Myometrial cell (primary cell): ENCODE data around the gene NOP56. TPM values are rescaled to one million over a fixed set of nuclear protein-coding genes. Genes with fewer than 3 reads are reported as not detected.

Experiments
- total RNA-seq: library from RNA; depleted of rRNA; stranded (reverse); fragments of >200 nt; gene quantifications from 2 replicates; pipeline ENCODE4 v1.2.3, GENCODE V29; 2015

Gene NOP56, protein sequence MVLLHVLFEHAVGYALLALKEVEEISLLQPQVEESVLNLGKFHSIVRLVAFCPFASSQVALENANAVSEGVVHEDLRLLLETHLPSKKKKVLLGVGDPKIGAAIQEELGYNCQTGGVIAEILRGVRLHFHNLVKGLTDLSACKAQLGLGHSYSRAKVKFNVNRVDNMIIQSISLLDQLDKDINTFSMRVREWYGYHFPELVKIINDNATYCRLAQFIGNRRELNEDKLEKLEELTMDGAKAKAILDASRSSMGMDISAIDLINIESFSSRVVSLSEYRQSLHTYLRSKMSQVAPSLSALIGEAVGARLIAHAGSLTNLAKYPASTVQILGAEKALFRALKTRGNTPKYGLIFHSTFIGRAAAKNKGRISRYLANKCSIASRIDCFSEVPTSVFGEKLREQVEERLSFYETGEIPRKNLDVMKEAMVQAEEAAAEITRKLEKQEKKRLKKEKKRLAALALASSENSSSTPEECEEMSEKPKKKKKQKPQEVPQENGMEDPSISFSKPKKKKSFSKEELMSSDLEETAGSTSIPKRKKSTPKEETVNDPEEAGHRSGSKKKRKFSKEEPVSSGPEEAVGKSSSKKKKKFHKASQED
- 106 and 109 TPM in 2 replicates for total RNA-seq

DNA sequence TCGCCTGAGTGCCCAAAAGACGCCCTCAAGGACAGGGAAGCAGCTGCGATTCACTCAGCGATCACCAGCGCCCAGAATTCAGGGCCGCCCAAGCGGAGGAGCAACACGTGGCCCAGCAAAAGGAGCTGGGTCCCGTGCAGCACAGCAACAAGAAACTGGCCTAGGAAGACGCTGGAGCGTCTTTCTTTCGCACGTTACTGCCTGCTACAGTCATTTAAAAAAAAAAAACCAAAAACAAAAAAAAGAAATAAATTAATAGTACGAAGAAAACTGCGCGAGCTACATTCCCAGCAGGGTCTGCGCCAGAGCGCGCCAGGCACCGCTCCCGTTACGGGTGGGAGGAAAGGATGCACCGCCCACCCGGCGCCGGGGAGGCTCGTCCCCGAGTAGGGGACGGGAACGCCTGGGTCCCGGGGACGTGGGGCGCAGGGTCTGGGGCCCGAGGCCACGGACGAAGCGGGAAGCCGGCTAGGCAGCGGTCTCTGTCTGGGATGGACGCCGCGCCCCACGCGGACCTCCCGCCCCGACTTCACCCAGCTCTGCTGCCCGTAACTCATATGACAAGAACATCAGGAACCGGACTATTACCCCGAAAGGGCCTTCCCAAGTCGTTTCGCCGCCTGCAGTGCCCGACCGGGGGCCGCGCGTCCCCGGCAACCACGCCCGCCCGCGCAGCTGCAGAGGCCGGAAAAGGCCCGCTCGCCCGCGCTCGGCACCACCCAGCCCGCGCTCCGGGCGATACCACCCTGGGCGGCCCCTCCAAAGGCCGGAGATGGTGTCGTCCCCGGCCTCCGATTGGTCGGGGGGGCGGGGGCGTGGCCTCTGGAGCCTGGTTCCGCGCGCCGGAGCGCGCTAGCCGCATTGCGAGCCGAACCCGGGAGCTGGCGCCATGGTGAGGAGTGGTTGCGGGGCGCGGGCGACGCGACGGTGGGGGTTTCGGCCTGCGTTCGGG, at the start of gene NOP56:
NOP56 (plus strand) TSS at position 861 of the 952 bp plus-strand sequence; CDS start at position 890, 29 bp downstream.

DNA sequence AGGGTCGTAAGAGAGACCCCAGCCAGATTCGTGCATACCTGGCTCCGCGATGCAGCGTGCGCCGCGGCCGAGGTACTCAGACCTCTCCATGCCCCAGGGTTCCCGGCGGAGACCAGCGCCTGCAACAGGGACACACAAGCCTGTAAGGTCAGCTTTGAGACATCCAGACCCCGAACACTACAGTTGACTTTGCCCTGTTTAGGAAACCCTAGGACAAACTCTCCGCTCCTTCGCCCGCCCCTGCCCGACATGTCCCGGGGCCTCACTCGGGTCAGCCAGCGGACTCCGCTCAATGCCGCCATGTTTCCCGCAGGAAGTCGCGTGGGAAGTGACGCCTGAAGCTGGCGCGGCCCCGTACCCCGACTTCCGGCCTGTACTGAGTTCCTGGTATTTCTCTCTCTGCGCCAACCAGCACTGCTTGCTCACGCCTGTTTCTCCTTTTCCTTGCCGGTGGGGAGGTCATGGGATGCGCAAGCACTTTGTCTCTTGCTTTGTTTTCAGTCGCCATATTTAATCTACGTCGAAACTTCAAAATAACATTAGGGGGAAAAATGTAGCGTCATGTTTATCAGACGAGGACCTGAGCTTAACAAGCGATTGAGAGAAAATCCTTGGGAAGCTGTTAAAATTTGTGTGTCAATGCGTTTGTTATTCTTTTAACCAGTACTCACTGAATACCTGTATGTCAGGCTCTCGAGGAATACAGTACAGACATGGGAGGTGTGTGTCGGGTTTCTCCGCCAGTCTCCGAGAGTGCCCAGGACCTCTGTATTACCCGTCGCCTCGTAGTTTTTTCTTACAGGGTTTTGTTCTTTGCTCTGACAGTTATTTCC, 11.7 kb downstream of the NOP56 start, which contains the start of gene IDH3B:
IDH3B (minus strand) TSS at position 330 of the 833 bp plus-strand sequence; CDS start at position 302, 28 bp downstream.

DNA sequence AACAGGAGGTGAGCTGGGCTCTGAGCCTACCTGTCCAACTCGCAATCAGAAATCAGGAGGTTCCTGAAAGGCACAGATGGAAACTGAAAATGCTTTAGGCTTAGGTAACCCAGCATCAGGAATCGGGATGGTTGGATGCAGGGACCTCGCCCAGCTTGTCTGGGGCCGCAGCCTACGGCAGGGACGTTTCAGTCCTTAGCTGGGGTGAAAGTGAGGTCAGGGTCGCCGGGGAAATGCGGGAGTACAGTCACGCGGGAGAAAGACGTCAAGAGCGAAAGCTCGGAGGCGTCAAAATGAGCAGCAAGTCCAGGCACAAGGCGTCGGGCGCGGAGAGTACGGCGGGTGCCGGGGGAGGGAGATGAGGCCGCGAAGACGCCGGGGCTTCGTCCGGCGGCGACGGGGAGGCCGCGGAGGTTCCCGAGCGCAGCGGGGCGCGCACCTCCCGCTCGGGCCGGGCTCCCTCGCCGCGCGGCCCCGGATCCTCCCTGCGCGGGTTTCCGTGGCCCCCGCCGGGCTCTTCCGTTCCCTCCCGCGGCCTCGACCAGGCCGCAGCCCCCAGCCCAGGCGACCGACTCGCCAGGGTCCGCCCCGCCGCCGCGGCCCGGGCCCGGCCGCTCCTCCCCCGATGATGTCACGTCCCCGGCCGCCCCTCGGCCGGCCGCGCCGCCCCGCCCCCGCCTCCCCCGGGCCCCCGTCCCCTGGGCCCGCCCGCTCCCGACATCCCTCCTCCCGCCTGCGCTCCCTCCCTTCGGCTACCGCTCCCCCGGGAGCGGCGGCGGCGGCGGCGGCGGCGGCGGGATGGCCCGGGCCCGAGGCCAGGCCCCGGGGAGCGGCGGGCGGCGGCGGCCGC, 39.8 kb downstream of the NOP56 start, which contains the start of gene EBF4:
EBF4 (plus strand) TSS at position 745 of the 850 bp plus-strand sequence. CDS start 866 bp downstream, outside the sequence.

Other genes starting within 250 kb of the NOP56 start
- 597 and 626 TPM in 2 replicates for gene SNRPB, start 181.8 kb upstream of the NOP56 start, total RNA-seq
- gene ZNF343, start 143.7 kb upstream of the NOP56 start, total RNA-seq = 6.9 and 8.6 TPM in 2 replicates
- gene TMC2, start 116.1 kb upstream of the NOP56 start, total RNA-seq = not detected in 2 replicates
- 133 and 141 TPM in 2 replicates for gene IDH3B, start 11.6 kb downstream of the NOP56 start, total RNA-seq
- 1.1 and 2.9 TPM in 2 replicates for gene EBF4, start 40.1 kb downstream of the NOP56 start, total RNA-seq
- 6.4 and 10.1 TPM in 2 replicates for gene CPXM1, start 148.0 kb downstream of the NOP56 start, total RNA-seq
- gene C20orf141, start 162.4 kb downstream of the NOP56 start, total RNA-seq = not detected in 2 replicates
- gene TMEM239, start 163.7 kb downstream of the NOP56 start, total RNA-seq = under 0.01 TPM in 1 of 2 replicates, not detected in the other
- 24.8 and 43.5 TPM in 2 replicates for gene PCED1A, start 188.0 kb downstream of the NOP56 start, total RNA-seq
- gene VPS16, start 188.1 kb downstream of the NOP56 start, total RNA-seq = 55.3 and 61.7 TPM in 2 replicates
- gene PTPRA, start 220.8 kb downstream of the NOP56 start, total RNA-seq = 38.1 and 40.8 TPM in 2 replicates